GM19372 (cell line): ENCODE results near the gene NR2F1-AS1.

Experiments
- ATAC-seq: cut with Tn5 transposase; IDR thresholded peaks from one replicate; pipeline ENCODE4 v1.9.1; 2021; ENCODE audit warnings: mild to moderate bottlenecking, low read depth, moderate library complexity; ENCODE audit not compliant: unreplicated experiment

NR2F1-AS1 gene

DNA sequence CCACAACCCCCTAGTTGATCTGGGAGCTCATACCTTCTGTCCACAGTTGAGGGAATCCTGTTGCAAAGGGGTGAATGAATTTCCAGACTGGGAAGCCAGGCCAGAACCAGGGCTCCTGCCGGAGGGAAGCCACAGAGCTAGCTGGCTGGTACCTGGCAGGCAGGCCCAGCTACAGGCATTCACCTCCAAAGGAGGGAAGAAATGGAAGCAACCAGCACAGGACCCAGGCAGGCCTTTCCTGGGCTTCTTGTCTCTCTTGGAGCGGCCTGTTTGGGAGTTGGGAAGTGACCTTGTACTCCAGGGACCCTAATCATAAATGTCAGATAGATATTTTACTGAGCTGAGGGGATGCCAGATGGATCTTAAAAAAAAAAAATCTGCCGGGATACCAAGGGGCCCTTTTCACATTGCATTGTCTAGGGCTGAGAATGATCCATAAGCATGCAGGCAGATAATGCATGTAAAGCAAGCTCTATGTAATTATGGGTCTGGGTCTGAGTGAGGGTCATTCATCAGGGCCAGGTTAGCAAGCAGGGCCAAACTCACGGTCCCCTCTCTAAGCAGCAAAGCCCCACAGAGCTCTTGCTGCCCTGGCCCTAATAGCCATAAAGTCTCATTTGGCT is 10.4 kb upstream of the NR2F1-AS1 start:
- ATAC-seq: no peak

GRCh38 chr5:93590493-93590892 is 9.5 kb upstream of the NR2F1-AS1 start:
- no peak for ATAC-seq

- no peak for ATAC-seq
Measured at GRCh38 chr5:93589829-93590215, 8.8 kb upstream of the NR2F1-AS1 start.

- ATAC-seq: no peak
Measured at GRCh38 chr5:93589152-93589828, 8.3 kb upstream of the NR2F1-AS1 start.

DNA sequence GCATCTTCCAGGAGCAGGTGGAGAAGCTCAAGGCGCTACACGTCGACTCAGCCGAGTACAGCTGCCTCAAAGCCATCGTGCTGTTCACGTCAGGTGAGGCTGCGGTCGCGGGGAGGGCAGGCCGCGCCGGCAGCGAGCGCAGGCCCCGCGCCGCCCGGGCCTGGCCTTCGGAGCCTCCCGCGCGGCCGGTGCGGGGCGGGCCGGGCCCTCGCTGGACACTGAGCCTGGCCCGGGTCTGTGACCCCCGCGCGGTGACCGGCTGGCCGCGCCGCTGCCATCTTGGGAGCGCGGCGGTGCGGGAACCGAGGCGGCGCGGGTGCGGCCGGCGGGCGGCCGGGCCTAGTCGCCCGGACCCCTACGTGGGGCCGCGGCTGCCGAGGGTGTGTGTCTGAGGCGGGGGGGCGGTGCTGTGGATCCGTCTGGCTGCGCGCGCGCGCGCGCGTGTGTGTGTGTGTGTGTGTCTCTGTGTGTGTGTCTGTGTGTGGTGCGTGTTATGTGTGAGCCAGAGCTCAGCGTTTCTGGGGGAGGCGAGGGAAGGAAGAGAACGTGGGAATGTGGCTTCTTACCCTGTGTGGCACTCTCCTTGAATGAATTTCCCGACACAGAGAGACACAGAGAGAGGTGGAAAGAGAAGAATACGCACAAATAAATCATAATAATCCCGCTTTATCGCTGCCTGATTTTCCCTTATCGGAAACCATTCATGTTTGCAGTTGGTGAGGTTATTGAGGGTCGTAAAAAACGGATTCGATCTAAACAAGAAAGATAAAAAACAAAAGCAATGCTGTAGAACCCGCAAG is 7.5 kb upstream of the NR2F1-AS1 start:
- ATAC-seq: no peak

GRCh38 chr5:93587597-93588351 is 6.8 kb upstream of the NR2F1-AS1 start:
- no peak for ATAC-seq

- ATAC-seq: no peak
Measured at GRCh38 chr5:93586736-93587596, 5.9 kb upstream of the NR2F1-AS1 start.

GRCh38 chr5:93585767-93586385 is 4.9 kb upstream of the NR2F1-AS1 start:
- ATAC-seq: no peak

GRCh38 chr5:93585041-93585766 is 4.2 kb upstream of the NR2F1-AS1 start:
- no peak for ATAC-seq

GRCh38 chr5:93584596-93585040 is 3.6 kb upstream of the NR2F1-AS1 start:
- no peak for ATAC-seq

DNA sequence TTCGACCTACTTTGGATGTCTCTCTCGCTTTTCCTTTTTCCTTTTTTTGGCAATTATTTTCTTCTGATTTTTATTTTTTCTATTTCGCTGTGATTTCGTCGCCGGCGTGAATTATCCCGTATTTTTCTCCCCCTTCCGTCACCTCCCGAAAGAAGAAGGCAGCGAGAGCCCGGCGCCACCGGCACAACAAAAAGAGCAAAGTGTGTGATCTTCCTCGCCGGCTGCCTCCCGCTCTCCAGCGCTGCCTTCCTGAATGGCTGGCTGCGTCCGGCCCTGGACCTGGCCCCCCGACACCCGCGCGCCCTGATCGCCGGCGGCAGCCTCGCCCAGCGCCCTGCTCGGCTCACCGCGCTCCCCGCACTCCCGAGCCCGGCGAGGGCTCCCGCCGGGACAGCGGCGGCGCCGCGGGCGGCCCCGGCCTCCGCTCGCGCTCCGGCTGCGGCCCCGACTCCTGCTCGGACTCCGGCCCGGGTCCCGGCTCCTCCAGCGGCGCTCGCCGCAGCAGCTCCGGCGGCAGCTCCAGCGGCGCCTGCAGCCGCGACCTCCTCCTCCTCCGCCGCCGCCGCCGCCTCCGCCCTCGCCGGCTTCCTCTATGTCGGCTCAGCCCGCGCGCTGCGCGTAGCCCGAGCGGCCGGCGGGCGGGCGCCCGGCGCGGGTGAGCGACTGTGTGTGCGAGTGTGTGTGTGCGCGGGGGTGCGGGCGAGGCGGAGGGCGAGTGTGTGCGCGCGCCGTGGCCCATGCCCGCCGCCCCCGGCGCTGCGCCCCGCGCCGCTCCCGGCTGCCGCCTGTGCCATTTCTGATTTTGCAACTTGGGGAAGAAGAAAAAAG is 3.0 kb upstream of the NR2F1-AS1 start:
- ATAC-seq: no peak

GRCh38 chr5:93583439-93583767 is 2.4 kb upstream of the NR2F1-AS1 start:
- no peak for ATAC-seq

DNA sequence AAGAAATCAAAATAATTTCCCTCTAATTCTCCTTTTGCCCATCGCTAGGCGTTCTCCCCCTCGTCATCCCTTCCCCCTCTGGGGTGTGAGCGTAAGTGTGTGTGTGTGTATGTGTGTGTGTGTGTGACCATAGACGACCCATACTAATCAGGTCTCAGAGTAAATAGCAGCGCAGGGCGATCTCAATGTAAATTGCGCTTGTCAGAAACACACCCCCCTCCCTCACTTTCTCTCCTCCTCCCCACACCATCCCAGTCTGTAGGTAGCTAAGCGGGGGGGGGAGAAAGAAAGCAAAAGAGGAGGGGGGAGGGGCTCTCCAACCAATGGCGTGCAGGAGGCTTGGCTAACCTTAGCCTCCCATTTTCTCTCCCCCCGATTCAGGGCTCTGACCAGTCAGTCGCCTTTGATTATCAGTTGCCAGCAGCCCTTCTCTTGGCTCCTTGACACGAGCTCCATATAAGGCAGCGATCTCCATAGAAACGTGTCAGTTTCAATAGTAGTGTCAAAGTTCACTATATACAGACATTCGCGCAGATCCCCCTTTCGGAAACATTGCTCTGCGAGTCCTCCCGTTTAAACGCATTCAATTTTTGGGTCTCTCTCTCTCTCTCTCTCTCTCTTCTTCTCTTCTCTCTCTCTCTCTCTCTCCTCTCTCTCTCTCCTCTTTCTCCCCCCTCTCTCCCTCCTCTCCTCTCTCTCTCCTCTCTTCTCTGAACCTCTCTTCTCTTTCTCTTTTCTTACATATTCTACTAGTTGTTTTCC is 1.8 kb upstream of the NR2F1-AS1 start, which contains the start of gene NR2F1:
Gene NR2F1 (plus strand): TSS at position 546 of the 762 bp plus-strand sequence. CDS start 1,802 bp downstream, outside the sequence.
- ATAC-seq: no peak

- no peak for ATAC-seq
Measured at GRCh38 chr5:93582167-93582462, 1.1 kb upstream of the NR2F1-AS1 start.

DNA sequence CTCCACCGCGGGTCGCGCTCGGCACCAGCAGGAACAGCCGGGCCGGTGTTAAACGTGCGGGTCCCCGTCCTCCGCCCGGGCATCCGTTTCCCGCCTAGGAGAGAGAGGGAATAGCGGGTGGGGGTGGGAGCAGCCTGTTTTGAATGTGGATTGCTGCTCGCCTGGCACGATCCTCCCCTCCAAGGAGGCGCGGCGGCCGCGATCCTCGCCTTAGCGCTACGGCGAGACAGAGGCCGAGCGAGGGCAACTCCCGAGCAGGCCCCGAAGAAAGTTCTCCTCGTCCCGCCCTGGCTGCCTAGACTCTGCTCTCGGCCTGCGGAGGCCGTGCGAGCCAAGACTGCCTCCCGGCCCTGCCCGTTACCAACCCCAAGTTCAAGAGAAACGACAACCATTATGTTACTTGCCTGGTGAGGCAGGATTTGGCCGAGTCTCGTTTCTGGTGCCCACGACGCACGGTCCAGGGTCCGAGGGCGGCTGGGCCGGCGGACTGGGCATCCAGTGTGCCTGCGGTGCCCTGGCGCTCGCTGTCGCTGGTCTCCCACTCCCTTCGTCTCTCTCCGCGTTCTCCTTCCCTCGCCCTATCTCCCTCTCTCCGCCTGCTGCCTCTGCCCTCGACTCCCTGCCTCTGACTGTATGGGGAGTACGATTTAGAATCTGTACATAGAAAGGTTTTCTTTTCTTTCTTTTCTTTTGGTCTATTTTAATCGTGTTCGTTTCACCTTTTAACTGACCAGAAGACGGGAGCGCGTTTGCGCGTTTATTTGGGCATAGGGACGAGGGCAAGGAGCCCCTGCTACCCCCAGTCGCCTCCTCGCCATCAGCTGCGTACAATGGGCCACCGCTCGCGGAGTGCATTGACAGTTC is 724 bp downstream of the NR2F1-AS1 start:
- no peak for ATAC-seq

DNA sequence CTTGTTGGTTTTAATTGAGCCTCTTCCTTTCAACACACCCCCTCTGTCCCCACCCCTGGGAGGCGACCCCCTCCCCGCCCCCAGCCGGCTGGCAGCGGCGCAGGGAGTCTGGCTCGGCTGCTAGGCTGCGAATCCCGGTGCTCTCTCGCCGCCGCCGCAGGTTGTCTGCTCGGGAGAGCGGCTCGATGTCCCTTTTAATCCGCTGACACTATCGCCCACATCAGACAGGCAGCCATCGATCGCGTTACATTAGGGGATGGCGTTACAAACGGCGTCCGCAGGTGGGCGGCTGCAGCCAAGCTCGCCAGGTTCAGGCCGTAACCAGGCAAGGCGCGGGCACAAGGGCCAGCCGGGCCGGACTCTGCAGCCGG is 1.3 kb downstream of the NR2F1-AS1 start:
- ATAC-seq: no peak
